Duodenal mucosa (tissue), 2 donors: Measurements from ENCODE around the gene MBOAT2.
A peak's percentile ranks its signal among the peaks of the same experiment; 100 is the strongest.

Experiments
- H3K27ac ChIP-seq: one replicate; pipeline ENCODE4 v1.7.0; 2013; ENCODE audit warnings: low read depth, low read length
- H3K27me3 ChIP-seq, 2 donors: one replicate each; pipeline ENCODE4 v1.7.0; 2013; ENCODE audit warnings: low read length in 2 of 2, control low read depth in 1 of 2; ENCODE audit not compliant: insufficient read depth in 2 of 2, control insufficient read depth in 1 of 2
- H3K36me3 ChIP-seq, 2 donors: one replicate each; pipeline ENCODE4 v1.7.0; 2013; ENCODE audit warnings: low read length in 2 of 2, control low read depth in 1 of 2; ENCODE audit not compliant: insufficient read depth in 2 of 2, control insufficient read depth in 1 of 2
- H3K4me1 ChIP-seq, 2 donors: one replicate each; pipeline ENCODE4 v1.7.0; 2013; ENCODE audit warnings: low read length in 2 of 2, control low read depth in 1 of 2; ENCODE audit not compliant: insufficient read depth in 2 of 2, control insufficient read depth in 1 of 2
- H3K4me3 ChIP-seq, 2 donors: one replicate each; pipeline ENCODE4 v1.7.0; 2013; ENCODE audit warnings: low read length in 2 of 2, low read depth in 1 of 2
- H3K9ac ChIP-seq, 2 donors: one replicate each; pipeline ENCODE4 v1.7.0; 2013; ENCODE audit warnings: low read length in 2 of 2, low read depth in 1 of 2
- H3K9me3 ChIP-seq, 2 donors: one replicate each; pipeline ENCODE4 v1.7.0; 2013; ENCODE audit warnings: low read length in 2 of 2, control low read depth in 1 of 2; ENCODE audit not compliant: control insufficient read depth in 1 of 2

Gene MBOAT2

DNA sequence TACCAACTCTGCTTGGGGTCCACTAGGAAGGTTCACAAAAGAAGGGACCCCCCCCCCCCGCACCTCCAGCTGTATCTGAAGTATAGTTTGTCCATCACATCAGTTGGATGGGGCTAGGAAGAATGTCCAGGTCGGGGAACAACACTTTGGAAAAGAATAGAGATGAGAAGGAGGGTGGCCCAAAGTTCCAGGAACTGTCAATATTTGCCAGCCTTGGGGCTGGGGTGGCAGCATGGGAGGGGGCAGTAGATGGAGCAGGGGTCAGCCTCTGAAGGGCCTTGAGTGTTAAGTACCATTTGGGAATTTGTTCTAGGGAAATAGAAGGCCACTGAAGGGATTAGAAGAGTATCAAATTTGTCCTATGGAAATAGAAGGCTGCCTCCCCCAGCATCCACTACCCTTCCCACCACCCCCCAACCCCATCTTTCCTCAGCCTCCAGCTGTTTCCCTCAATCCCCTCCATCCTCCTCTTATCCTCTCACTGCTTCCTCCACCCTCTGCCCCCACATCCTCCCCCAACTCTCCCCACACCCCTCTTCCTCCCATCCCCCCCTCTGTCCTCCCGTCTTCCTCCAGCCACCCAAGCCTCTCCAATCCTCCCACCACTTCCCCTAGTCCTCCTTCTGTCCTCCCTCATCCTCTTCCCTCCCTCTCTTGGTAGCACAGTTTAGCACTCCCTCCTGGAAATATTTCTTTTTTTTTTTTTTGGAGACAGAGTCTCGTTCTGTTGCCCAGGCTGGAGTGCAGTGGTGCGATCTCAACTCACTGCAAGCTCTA is 164.1 kb downstream of the MBOAT2 start:
- no peak overlapping the region for H3K9ac ChIP-seq

DNA sequence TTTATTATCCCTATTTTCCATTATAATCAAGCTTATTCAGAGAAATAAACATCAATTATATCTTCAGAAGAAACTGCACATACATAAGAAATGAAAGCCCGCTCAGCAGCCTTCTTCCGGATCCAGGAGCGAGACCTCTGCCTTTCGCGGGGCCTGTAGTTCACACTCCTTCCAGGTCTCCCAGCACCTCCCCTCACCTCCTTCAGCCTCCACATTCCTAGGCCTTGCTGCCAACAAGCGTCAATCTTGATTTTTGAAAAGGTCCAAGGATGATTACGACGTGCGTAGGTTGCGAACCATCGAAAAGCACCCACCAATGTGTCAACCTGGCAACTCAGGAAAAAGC is 165.7 kb downstream of the MBOAT2 start:
- H3K27ac ChIP-seq: no peak overlapping the region

More for the DNA sequence above, 164.1 kb downstream of the MBOAT2 start:
- no peaks in the 10 kb centered on the region for H3K9me3 ChIP-seq
- H3K27ac ChIP-seq: no peak overlapping the region
- no peaks in the 10 kb centered on the region for H3K36me3 ChIP-seq
- no peaks in the 10 kb centered on the region for H3K27me3 ChIP-seq
- H3K4me1 ChIP-seq: peaks cover 15 to 21% of the 10 kb centered on the region in 2 donors
- H3K4me3 ChIP-seq: no peak overlapping the region

DNA sequence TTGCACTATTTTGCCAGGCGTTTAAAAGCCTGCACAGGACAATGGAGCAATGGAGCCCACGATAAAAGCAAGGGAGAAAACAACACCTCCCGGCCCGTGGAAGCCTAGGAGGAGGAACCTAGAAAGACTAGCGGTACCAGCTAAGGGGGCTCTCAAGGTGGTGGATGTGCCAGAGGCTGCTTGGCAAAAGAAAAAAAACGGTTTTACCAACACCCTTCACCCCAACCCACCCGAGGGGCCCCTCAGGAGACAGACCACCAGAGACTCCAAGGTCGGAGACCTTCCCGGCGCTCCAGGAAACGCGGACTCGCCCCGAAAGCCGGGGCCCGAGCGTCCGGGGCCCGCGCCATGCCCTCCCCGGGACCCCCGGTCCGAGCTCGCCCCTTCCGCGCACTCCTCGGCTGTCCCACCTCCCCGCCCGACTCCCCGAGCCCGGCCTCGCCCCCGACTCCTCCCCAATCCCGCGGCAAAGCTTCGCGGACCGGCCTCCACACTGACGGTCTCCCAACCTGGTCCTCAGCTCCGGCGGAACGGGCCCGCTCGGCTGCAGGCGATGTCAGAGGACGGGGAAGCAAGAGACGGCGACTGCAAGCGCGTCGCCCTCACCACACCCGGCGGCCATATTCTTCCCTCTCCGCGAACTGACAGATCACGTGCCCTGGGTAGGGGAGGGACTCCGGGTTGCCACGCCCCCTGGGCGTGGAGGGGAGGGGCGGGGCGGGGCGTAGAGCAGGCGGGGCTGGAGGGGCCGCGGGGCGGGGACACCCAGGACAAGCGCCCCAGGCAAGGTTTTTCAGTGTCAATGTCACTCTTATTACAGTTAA is 166.3 kb downstream of the MBOAT2 start, which contains the start of gene KIDINS220:
Gene KIDINS220 (minus strand): TSS at position 643 of the 824 bp plus-strand sequence. CDS start 10,520 bp downstream, outside the sequence.
- Histone ChIP-seq H3K4me3 (peak within 1 kb of the TSS; percentile 84 to 95), H3K27ac (peak within 1 kb of the TSS; percentile 79)

More for the DNA sequence above, 165.7 kb downstream of the MBOAT2 start:
- peak overlapping the region; percentile 57 to 95 for H3K4me3 ChIP-seq
- peaks cover 15 to 21% of the 10 kb centered on the region in 2 donors for H3K4me1 ChIP-seq
- no peaks in the 10 kb centered on the region for H3K36me3 ChIP-seq
- H3K27me3 ChIP-seq: no peaks in the 10 kb centered on the region
- no peaks in the 10 kb centered on the region for H3K9me3 ChIP-seq
- H3K9ac ChIP-seq: peak overlapping the region in 1 of 2 donors; percentile 18

DNA sequence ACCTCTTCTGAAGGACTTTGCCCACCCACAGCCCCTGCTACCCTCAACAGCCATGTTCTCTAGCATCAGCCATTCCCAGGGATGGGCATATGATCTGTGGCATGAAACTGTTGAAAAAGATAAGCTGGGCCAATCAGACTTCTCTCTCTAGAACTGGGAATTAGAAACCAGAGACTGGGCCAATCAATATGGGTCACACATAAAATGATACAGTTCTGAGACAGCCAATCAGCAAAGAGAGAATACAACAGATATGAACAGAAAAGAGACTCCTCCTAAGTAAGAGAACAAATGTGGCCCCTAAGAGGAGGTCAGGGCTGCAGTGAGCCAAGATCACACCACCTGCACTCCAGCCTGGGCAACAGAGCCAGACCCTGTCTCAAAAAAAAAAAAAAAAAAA is 168.2 kb downstream of the MBOAT2 start:
- Histone ChIP-seq H3K27ac (no peak overlapping the region), H3K4me1 (peaks cover 15 to 21% of the 10 kb centered on the region in 2 donors), H3K9me3 (no peaks in the 10 kb centered on the region), H3K27me3 (no peaks in the 10 kb centered on the region), H3K36me3 (no peaks in the 10 kb centered on the region), H3K9ac (no peak overlapping the region), H3K4me3 (no peak overlapping the region)

More for the DNA sequence above, 166.3 kb downstream of the MBOAT2 start, which contains the start of gene KIDINS220:
- H3K27me3 ChIP-seq: no peaks in the 10 kb centered on the region
- no peaks in the 10 kb centered on the region for H3K36me3 ChIP-seq
- no peaks in the 10 kb centered on the region for H3K9me3 ChIP-seq
- peak within 1 kb of the TSS; percentile 67 to 79 for H3K9ac ChIP-seq
- H3K4me1 ChIP-seq: peaks cover 15 to 21% of the 10 kb centered on the region in 2 donors

DNA sequence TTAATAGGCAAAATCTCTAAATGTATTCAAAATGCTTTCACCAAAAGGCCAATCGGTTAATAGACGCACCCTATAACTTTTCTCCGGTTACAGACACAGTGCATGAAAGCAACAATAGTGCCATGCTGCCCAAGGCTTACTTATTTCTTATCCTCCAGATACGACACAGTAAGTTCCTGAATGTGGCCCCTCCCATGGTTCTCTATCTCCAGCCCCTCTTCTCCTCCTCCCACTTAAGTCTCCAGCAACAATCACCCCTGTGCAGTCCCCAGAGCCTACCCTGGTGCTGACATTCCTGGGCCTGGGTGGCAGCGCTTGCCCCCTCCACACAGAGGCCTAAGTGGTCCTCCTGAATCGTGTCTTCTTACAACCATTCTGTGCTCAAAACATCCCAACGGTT is 169.6 kb downstream of the MBOAT2 start:
- H3K9ac ChIP-seq: no peak overlapping the region
- H3K4me1 ChIP-seq: peaks cover 15 to 21% of the 10 kb centered on the region in 2 donors
- H3K27ac ChIP-seq: no peak overlapping the region
- H3K27me3 ChIP-seq: no peaks in the 10 kb centered on the region
- H3K9me3 ChIP-seq: no peaks in the 10 kb centered on the region
- no peaks in the 10 kb centered on the region for H3K36me3 ChIP-seq
- no peak overlapping the region for H3K4me3 ChIP-seq

DNA sequence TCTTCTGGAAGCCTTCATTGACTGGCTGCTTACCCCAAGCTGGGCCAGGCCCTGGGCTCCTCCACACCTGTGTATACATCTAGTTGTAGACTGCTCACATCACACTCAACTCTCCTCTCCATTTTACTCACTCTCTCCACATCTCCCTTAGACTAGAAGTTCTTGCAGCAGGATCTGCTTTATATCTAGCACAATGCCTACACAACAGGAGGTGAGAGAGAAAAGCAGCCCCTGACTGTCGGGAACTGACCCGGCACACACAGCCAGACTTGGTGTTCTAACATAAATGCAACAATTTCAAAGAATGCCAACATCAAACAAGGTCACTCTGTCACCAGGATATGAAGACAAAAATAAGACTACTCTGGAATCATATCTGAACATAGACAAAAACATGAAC is 172.0 kb downstream of the MBOAT2 start:
- Histone ChIP-seq H3K36me3 (no peaks in the 10 kb centered on the region), H3K9me3 (no peaks in the 10 kb centered on the region), H3K9ac (no peak overlapping the region), H3K27ac (no peak overlapping the region), H3K4me1 (peaks cover 11 to 13% of the 10 kb centered on the region in 2 donors), H3K27me3 (no peaks in the 10 kb centered on the region), H3K4me3 (no peak overlapping the region)

DNA sequence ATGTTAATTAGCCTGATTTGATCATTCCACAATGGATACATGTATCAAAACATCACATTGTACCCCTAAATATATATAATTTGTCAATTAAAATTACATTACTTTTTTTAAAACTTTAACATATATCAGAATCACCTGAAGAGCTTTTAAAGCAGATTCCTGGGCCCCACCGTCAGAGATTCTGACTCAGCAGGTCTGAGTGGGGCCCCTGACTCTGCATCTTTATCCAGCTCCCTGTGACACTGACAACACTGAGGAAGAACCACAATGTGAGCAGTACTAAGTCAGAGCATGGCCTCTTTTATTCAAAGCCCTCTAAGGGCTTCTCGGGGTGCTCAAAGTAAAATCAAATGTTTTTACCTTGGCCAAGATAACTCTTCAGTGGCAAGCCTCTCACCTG is 175.8 kb downstream of the MBOAT2 start:
- Histone ChIP-seq H3K27ac (no peak overlapping the region), H3K4me3 (no peak overlapping the region), H3K36me3 (peaks cover 0 to 8% of the 10 kb centered on the region in 2 donors), H3K9me3 (no peaks in the 10 kb centered on the region), H3K4me1 (no peaks in the 10 kb centered on the region), H3K9ac (no peak overlapping the region), H3K27me3 (no peaks in the 10 kb centered on the region)

DNA sequence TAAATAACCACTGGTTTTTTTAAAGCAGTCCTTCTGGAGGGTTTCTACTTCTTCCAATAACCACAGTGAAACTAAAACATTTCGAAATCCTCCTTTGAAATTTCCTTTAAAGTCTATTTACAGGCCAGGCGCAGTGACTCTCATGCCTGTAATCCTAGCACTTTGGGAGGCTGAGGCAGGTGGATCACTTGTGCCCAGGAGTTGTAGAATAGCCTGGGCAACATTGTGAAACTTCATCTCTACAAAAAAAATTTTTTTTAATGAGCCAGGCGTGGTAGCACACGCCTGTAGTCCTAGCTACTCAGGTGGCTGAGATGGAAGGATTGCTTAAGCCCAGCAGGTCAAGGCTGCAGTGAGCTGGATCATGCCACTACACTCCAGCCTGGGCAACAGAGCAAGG is 181.3 kb downstream of the MBOAT2 start:
- Histone ChIP-seq H3K36me3 (peaks cover 0 to 18% of the 10 kb centered on the region in 2 donors), H3K9ac (no peak overlapping the region), H3K4me3 (no peak overlapping the region), H3K4me1 (no peaks in the 10 kb centered on the region), H3K27me3 (no peaks in the 10 kb centered on the region), H3K27ac (no peak overlapping the region), H3K9me3 (no peaks in the 10 kb centered on the region)

DNA sequence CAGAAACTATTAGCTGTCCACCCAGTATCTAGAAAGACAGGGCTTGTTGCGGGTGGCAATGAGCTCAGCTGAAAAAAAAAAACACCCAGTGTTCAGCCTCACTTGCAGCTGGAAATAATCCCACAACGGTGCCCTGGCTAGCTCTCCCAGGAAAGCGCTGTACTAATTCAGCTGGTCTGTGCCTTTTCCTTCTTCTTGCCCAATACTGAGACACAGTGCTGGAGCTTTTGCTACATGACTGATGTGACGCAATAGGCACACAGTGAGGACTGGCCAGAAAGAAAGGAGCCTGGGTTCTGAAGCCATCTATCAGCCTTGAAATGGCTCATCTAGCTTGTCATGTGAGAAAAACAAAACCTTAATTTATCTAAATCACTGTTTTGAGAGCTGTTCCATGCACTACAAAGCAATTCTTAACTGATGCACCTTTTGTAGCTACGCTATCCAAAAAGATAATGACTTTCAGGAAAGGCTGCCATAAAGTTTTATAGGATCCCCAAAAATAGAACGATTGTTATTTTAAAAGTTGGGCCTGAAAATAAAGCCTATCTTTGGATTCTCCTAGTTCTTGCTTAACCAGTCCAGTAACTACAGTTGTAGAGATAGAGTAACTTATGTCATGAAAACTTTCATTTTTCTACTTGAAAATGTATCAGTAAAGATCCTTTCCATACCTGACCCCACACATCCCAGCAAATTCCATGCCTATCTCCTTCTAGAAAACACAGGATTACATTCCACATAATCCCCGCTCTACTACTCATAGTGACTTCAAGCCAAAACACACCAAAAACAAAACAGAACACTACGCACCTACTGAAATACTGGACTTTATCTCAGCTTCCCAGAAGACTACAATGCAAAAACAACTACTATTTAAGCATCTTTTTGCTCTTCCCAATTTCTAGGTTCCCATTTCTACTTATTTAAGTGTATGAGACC is 181.9 kb downstream of the MBOAT2 start:
- H3K27ac ChIP-seq: no peak overlapping the region
- no peak overlapping the region for H3K4me3 ChIP-seq
- no peak overlapping the region for H3K9ac ChIP-seq
- H3K27me3 ChIP-seq: no peaks in the 10 kb centered on the region
- peaks cover 2 to 20% of the 10 kb centered on the region in 2 donors for H3K36me3 ChIP-seq
- H3K9me3 ChIP-seq: no peaks in the 10 kb centered on the region
- no peaks in the 10 kb centered on the region for H3K4me1 ChIP-seq
